H7 (cell line): Measurements from ENCODE around the gene EIF4E3. TPM values are rescaled to one million over a fixed set of nuclear protein-coding genes. Genes with fewer than 3 reads are reported as not detected.

Source experiments
- DNase-seq: peaks from one replicate; pipeline ENCODE4 v3.0.0; 2012
- H3K27me3 ChIP-seq: 2 replicates; pipeline ENCODE4 v1.6.0; 2011; ENCODE audit warnings: mild to moderate bottlenecking, low read length; ENCODE audit not compliant: control insufficient read depth, insufficient read depth
- H3K36me3 ChIP-seq: replicated peaks from 2 replicates; pipeline ENCODE4 v1.5.1; 2011; ENCODE audit warnings: low read length; ENCODE audit not compliant: control insufficient read depth, insufficient read depth
- H3K4me3 ChIP-seq: 2 replicates; pipeline ENCODE4 v1.5.1; 2011; ENCODE audit warnings: low read depth, mild to moderate bottlenecking, control low read depth, low read length, moderate library complexity; ENCODE audit not compliant: insufficient read depth
- total RNA-seq: library from RNA; depleted of rRNA; stranded (reverse); fragments of >200 nt; shearing (Covaris generic); gene quantifications from 2 replicates; pipeline ENCODE4 v1.2.3, GENCODE V29; 2014; rRNA removed

Gene EIF4E3
- total RNA-seq = 2.5 and 3.4 TPM in 2 replicates

GRCh38 chr3:71725271-71725991 is at the start of gene EIF4E3:
EIF4E3 (minus strand) TSS chr3:71725402; CDS start chr3:71725367, 35 bp downstream.
- peak within 1 kb of the TSS; percentile 67 for H3K4me3 ChIP-seq
- H3K27me3 ChIP-seq = peaks cover 17% of the 10 kb centered on the region
- peak; percentile 95 for DNase-seq
- no peaks in the 10 kb centered on the region for H3K36me3 ChIP-seq

- no peaks in the 10 kb centered on the region for H3K36me3 ChIP-seq
- H3K27me3 ChIP-seq = no peaks in the 10 kb centered on the region; the same call in 1 of the 2 replicates
- no peak for DNase-seq
- H3K4me3 ChIP-seq = no peak overlapping the region
Measured at GRCh38 chr3:71771884-71772283, 46.7 kb upstream of the EIF4E3 start.

GRCh38 chr3:71771126-71771525 is 45.9 kb upstream of the EIF4E3 start:
- no peak for DNase-seq

GRCh38 chr3:71763426-71763825 is 38.2 kb upstream of the EIF4E3 start:
- Histone ChIP-seq H3K36me3 (no peaks in the 10 kb centered on the region), H3K27me3 (no peaks in the 10 kb centered on the region; the same call in 1 of the 2 replicates), H3K4me3 (no peak overlapping the region)
- DNase-seq = no peak

More at GRCh38 chr3:71771126-71771525, 45.9 kb upstream of the EIF4E3 start:
- Histone ChIP-seq H3K4me3 (no peak overlapping the region), H3K36me3 (no peaks in the 10 kb centered on the region), H3K27me3 (no peaks in the 10 kb centered on the region; the same call in 1 of the 2 replicates)

- H3K36me3 ChIP-seq = no peaks in the 10 kb centered on the region
- H3K4me3 ChIP-seq = no peak overlapping the region
- DNase-seq = no peak
- peaks cover 10% of the 10 kb centered on the region for H3K27me3 ChIP-seq
Measured at GRCh38 chr3:71760140-71760539, 34.9 kb upstream of the EIF4E3 start.

- no peaks in the 10 kb centered on the region for H3K36me3 ChIP-seq
- H3K27me3 ChIP-seq = peaks cover 17% of the 10 kb centered on the region
- no peak for DNase-seq
- no peak overlapping the region for H3K4me3 ChIP-seq
Measured at GRCh38 chr3:71759401-71759800, 34.2 kb upstream of the EIF4E3 start.

- DNase-seq = no peak
- H3K36me3 ChIP-seq = no peaks in the 10 kb centered on the region
- no peak overlapping the region for H3K4me3 ChIP-seq
- peaks cover 27% of the 10 kb centered on the region for H3K27me3 ChIP-seq
Measured at GRCh38 chr3:71758091-71758490, 32.9 kb upstream of the EIF4E3 start.

GRCh38 chr3:71754610-71755253 is 29.5 kb upstream of the EIF4E3 start:
- no peak for DNase-seq
- H3K4me3 ChIP-seq = peak overlapping the region; percentile 76
- no peaks in the 10 kb centered on the region for H3K36me3 ChIP-seq
- peaks cover 45% of the 10 kb centered on the region for H3K27me3 ChIP-seq

GRCh38 chr3:71753701-71754609 is 28.8 kb upstream of the EIF4E3 start, which contains the start of gene GPR27:
GPR27 (plus strand) TSS chr3:71753855; CDS start chr3:71754050, 195 bp downstream.
- peak; percentile 85 for DNase-seq
- Histone ChIP-seq H3K27me3 (peaks cover 45% of the 10 kb centered on the region), H3K36me3 (no peaks in the 10 kb centered on the region), H3K4me3 (peak within 1 kb of the TSS; percentile 76)

- Histone ChIP-seq H3K36me3 (no peaks in the 10 kb centered on the region), H3K27me3 (peaks cover 45% of the 10 kb centered on the region), H3K4me3 (peak overlapping the region; percentile 76)
- no peak for DNase-seq
Measured at GRCh38 chr3:71752831-71753700, 27.9 kb upstream of the EIF4E3 start.

- Histone ChIP-seq H3K4me3 (no peak overlapping the region), H3K36me3 (no peaks in the 10 kb centered on the region), H3K27me3 (peaks cover 45% of the 10 kb centered on the region)
- DNase-seq = no peak
Measured at GRCh38 chr3:71751602-71752001, 26.4 kb upstream of the EIF4E3 start.

GRCh38 chr3:71744738-71745137 is 19.5 kb upstream of the EIF4E3 start:
- H3K27me3 ChIP-seq = no peaks in the 10 kb centered on the region
- DNase-seq = no peak

GRCh38 chr3:71742621-71743020 is 17.4 kb upstream of the EIF4E3 start:
- no peak for DNase-seq
- no peaks in the 10 kb centered on the region for H3K27me3 ChIP-seq
- H3K36me3 ChIP-seq = no peaks in the 10 kb centered on the region
- no peak overlapping the region for H3K4me3 ChIP-seq

More at GRCh38 chr3:71744738-71745137, 19.5 kb upstream of the EIF4E3 start:
- H3K4me3 ChIP-seq = no peak overlapping the region
- H3K36me3 ChIP-seq = no peaks in the 10 kb centered on the region
